ENCODE data around the gene GNRH2. TPM values are rescaled to one million over a fixed set of nuclear protein-coding genes. Genes with fewer than 3 reads are reported as not detected.

The GNRH2 gene
- total RNA-seq = not detected

GRCh38 chr20:3043322-3043721, at the start of gene GNRH2:
Gene GNRH2 (plus strand): TSS chr20:3043622. CDS start chr20:3044415, 793 bp downstream.
- H3K27ac ChIP-seq = peak within 1 kb of the TSS; percentile 71 to 82
- peaks cover 7 to 21% of the 10 kb centered on the region in 2 donors for H3K4me1 ChIP-seq
- H3K36me3 ChIP-seq = peaks cover 23 to 29% of the 10 kb centered on the region in 2 donors
- H3K27me3 ChIP-seq = no peaks in the 10 kb centered on the region
- DNase-seq (ENCODE audit: low spot score in 2 of 2) = no peak
- TF ChIP-seq CTCF (IDR thresholded peaks at IDR 0.05) = no peak
- no peaks in the 10 kb centered on the region for H3K9me3 ChIP-seq
- intact Hi-C loops (cut with DNase I) = loop anchor here (10.0 kb wide), 5 partner anchors 199 to 1149 kb away; partner anchors contain the start of genes DNAAF9, IDH3B, PCED1A and SIRPA
- no peak within 1 kb of the TSS for H3K4me3 ChIP-seq

- intact Hi-C loops (cut with DNase I) = no loop called here
- H3K27ac ChIP-seq = no peak overlapping the region
- no peak for DNase-seq (ENCODE audit: low spot score in 2 of 2)
- no peaks in the 10 kb centered on the region for H3K9me3 ChIP-seq
- H3K27me3 ChIP-seq = no peaks in the 10 kb centered on the region
- no peak for TF ChIP-seq CTCF (IDR thresholded peaks at IDR 0.05)
- H3K4me3 ChIP-seq = no peak overlapping the region
- H3K4me1 ChIP-seq = no peaks in the 10 kb centered on the region
- H3K36me3 ChIP-seq = peaks cover 32 to 49% of the 10 kb centered on the region in 2 donors
Observed at GRCh38 chr20:2995796-2996195, 47.6 kb upstream of the GNRH2 start.

- no peak overlapping the region for H3K4me3 ChIP-seq
- TF ChIP-seq CTCF (IDR thresholded peaks at IDR 0.05) = no peak
- H3K4me1 ChIP-seq = no peaks in the 10 kb centered on the region
Observed at GRCh38 chr20:2998728-2999127, 44.7 kb upstream of the GNRH2 start.

GRCh38 chr20:3000852-3001523, 42.4 kb upstream of the GNRH2 start:
- Histone ChIP-seq H3K27me3 (no peaks in the 10 kb centered on the region), H3K9me3 (no peaks in the 10 kb centered on the region), H3K36me3 (peaks cover 16 to 26% of the 10 kb centered on the region in 2 donors), H3K27ac (no peak overlapping the region), H3K4me1 (no peaks in the 10 kb centered on the region), H3K4me3 (no peak overlapping the region)
- TF ChIP-seq CTCF (IDR thresholded peaks at IDR 0.05) = peak in 2 of 3 experiments; percentile 34 to 36
- DNase-seq (ENCODE audit: low spot score in 2 of 2) = no peak
- intact Hi-C loops (cut with DNase I) = loop anchor here (10.0 kb wide), 1 partner anchor 346 kb away; the partner anchor contains the start of gene NOP56

More at GRCh38 chr20:2998728-2999127, 44.7 kb upstream of the GNRH2 start:
- Histone ChIP-seq H3K27me3 (no peaks in the 10 kb centered on the region), H3K27ac (no peak overlapping the region), H3K9me3 (no peaks in the 10 kb centered on the region), H3K36me3 (peaks cover 12 to 27% of the 10 kb centered on the region in 2 donors)
- DNase-seq (ENCODE audit: low spot score in 2 of 2) = no peak
- intact Hi-C loops (cut with DNase I) = no loop called here

GRCh38 chr20:3003416-3003815, 40.0 kb upstream of the GNRH2 start:
- H3K36me3 ChIP-seq = peaks cover 28 to 45% of the 10 kb centered on the region in 2 donors
- no peaks in the 10 kb centered on the region for H3K4me1 ChIP-seq
- H3K9me3 ChIP-seq = no peaks in the 10 kb centered on the region
- no peak for TF ChIP-seq CTCF (IDR thresholded peaks at IDR 0.05)
- H3K27ac ChIP-seq = no peak overlapping the region
- H3K4me3 ChIP-seq = no peak overlapping the region
- no peaks in the 10 kb centered on the region for H3K27me3 ChIP-seq
- intact Hi-C loops (cut with DNase I) = loop anchor here (10.0 kb wide), 1 partner anchor 349 kb away; the partner anchor contains the start of gene NOP56
- DNase-seq (ENCODE audit: low spot score in 2 of 2) = no peak

All from ascending aorta (tissue), 2 donors.